ENCODE measurements around the gene SORCS2.

DNA sequence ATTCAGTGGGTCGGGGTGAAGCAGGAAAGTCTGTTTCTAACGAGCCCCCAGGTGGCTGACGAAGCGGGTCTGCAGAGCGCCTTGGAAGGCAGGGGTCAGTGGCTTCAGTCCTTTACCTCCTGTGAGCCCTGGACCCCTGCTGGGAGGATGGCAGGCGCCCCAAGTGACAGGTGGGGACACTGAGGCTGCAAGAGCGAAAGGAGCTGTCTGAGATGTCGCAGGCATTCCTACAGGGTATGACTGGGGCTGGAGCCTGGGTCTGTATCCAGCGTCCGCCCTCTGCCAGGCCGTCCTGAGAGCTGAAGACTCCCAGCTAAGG is 139.3 kb downstream of the SORCS2 start:
- TF ChIP-seq CTCF (IDR thresholded peaks at IDR 0.05; ENCODE audit: control extremely low read depth in 1 of 3, insufficient read depth in 1 of 3, low read depth in 1 of 3, low read length in 3 of 3) (no peak), EP300 (IDR thresholded peaks at IDR 0.05; ENCODE audit: borderline replicate concordance in 1 of 2, low read depth in 2 of 2, low read length in 2 of 2) (no peak), POLR2A (IDR thresholded peaks at IDR 0.05; ENCODE audit: control extremely low read depth in 1 of 2, low read depth in 2 of 2, low read length in 2 of 2) (no peak), POLR2AphosphoS5 (IDR thresholded peaks at IDR 0.05; ENCODE audit: low read depth, low read length) (no peak), BRCA1 (IDR thresholded peaks at IDR 0.05; ENCODE audit: low read depth, low read length) (no peak), TAF1 (IDR thresholded peaks at IDR 0.05; ENCODE audit: low read depth, low read length) (no peak), TCF12 (IDR thresholded peaks at IDR 0.05; ENCODE audit: low read depth, low read length) (no peak), JUND (IDR thresholded peaks at IDR 0.05; ENCODE audit: low read length) (no peak), EZH2 (IDR thresholded peaks at IDR 0.05; ENCODE audit: low read depth, low read length, severe bottlenecking) (no peak)
- TF ChIP-seq, protein P1, sequence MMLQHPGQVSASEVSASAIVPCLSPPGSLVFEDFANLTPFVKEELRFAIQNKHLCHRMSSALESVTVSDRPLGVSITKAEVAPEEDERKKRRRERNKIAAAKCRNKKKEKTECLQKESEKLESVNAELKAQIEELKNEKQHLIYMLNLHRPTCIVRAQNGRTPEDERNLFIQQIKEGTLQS (IDR thresholded peaks at IDR 0.05; ENCODE audit: insufficient read depth, low read depth, low read length): no peak
